Islet of Langerhans (tissue), 1 donor: ENCODE results near the gene DTX3L.

ENCODE experiments used
- FAIRE-seq: peaks from one replicate; lab custom pipeline; 2011; peaks lifted over from hg19 to GRCh38; lab: Jason Lieb, UNC

Gene DTX3L

DNA sequence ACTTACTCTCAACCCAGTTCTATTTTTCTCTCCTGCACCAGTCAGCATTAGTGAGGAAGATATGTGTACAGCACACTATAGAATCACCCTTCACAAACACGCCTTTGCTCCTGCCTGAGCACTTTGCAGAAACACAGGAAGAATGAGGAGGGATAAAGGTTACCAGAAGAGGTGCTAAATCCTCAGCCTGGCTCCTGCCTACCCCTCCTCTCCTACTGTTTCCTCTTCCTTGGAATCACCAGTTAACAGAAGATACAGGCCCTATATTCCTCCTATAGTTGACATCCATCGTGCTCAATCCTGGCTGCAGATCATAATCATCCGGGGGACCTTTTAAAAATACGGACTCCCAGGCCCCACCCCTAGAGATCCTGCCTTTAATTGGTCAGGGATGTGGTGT, 42.2 kb downstream of the DTX3L start:
- FAIRE-seq = no peak

DNA sequence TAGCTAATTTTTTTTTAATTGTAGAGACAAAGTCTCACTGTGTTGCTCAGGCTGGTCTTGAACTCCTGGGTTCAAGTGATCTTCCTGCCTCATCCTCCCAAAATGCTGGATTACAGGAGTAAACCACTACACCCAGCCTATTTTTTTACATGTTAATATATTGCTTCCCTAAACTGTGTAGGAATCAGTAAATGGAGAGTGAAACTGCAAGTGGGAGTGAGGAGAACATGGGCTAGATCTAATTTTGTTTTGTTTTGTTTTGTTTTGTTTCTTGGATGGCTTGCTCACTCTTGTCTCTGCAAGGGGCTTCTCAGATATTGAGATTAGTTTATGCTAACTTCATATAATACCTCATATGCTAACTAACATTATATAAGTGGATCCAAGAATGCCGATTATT, 44.8 kb downstream of the DTX3L start:
- no peak for FAIRE-seq

DNA sequence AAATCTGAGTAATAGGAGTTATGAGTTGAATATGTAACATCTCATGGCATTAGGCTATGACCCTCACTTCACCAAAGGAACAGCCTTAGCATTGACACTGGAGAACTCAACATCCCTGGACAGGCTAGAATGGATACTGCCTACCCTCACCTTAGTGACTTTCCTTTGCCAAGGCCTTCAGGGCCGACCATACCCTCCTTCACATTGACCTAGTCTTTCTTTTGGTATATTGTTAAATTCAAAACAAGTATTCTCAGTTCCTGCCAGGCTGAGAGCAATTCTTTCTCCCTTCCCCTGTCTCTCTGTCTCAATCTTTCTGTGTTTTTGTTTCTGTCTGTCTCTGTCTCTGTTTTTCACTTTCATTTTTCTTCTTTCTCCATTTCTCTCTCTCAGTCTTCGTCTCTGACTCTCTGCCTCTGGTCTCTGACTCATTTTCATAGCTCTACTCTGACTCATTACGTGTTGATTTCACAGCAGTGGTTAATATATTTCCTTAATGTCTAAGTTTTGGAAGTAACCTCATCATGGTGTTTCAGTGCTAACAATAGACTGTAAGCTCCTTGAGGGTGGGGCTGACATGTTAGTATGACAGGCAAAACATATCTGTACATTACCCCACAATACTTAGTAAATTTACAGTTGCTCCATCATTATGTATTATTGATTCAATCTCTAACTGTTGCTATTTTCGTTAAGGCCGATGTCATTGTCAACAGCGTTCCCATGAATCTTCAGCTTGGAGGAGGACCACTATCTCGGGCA, 45.8 kb downstream of the DTX3L start:
- FAIRE-seq = no peak

DNA sequence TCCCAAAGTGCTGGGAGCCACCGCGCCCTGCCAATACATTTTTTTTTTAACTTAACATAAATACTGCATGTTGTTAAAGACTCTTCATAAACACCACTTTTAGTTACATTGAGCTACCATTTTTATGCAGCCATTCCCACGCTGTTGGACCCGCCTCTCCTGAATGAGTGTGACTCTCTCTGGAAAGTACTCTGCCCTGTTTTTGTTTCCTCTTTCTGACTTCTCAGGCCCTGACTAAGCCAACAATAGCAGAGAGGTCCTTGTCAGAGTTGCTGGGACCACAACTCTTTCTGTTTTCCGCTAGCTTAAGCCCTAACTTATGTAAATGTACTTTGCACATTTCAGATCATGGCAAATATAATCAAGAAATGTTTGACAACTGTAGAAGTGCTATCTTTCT, 48.6 kb downstream of the DTX3L start:
- no peak for FAIRE-seq

DNA sequence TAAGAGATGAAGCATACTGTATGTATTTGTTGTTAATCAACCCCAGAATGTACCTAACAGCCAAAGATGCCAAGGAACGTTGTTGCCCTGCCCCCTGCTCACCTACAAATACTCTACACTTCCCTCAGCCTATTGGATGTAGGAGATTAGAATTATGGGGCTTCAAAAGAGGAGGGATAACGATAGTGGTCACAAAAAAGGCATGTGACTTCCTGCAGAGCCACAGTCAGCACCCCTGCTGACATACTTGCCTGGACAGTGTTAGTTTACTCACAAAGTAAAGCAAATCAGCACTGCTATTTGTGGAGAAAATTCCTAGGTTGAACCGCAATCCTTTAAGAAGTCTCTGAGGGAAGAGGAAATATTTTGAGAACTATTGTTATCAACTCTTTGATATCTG, 51.2 kb downstream of the DTX3L start:
- no peak for FAIRE-seq

DNA sequence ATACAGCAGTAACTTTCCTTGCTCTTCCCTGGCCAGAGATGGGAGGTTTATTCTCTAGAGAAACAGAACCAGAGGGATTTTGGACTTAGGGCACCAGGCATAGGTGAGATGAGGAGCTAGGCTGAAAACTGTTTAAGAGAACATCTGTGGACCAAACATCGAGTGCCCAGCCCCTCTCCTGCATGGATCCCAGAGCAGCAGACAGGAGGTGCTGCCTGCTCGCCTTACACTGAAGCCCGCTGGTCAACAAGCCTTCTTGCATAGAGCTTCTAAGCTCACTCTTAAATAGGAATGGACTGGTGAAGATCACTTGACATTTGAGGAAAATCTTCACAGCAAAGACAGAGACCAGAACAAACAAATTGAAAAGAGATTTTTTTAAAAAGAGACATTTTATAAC, 54.5 kb downstream of the DTX3L start:
- no peak for FAIRE-seq

DNA sequence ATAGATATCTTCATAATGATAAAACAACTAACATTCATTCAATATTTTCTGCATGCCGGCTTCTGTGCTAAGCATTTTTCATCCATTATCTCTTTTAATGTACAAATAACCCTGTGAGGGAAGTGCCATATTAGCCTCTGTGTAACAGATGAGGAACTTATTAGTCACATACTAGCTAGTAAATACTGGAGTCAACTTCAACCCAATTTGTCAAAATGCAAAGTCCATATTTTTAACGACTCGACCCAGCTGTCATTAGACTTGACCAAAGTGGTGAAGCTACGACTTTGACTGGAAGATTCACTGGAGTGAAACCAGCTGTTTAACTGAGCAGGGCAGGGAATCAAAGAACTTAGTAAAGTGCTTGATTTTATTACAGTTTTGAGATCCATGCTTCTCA, 54.9 kb downstream of the DTX3L start:
- FAIRE-seq = no peak

DNA sequence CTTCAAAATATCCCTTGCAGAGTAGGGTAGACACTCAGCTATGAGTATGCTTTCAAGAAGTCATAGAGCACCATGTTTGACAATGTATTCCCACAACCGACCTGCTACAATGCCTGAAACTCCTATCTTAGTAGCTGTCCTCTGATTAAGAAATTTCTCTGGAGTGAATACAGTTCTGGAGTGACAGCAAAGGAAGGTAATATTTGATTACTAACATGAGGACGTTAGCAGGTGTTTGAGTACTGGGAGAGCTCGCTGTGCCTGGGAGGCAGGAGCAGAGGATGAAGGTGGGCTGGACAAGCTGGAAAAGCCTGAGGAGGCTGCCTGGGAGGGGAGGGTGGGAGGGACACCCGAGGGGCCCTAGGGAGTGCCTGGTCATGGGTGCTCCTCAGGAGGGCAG, 56.3 kb downstream of the DTX3L start:
- no peak for FAIRE-seq

DNA sequence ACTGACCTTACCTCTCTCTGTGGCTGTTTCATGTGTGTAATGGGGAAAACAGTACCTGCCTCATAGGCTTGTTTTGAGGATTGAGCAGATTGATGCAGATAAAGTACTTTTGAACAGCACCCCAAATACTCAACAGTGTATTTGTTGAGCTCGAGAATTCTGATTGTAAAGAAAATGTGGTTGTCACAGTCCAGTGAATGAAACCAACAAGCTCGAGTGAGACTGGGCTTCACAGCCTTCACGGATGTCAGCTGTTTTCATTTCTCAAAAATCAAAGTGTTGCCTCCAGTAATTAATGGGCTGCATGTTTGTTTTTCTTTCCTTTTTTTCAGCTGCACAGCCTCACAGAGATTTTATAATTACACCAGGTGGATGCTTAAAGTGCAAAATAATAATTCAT, 57.0 kb downstream of the DTX3L start:
- FAIRE-seq = no peak

DNA sequence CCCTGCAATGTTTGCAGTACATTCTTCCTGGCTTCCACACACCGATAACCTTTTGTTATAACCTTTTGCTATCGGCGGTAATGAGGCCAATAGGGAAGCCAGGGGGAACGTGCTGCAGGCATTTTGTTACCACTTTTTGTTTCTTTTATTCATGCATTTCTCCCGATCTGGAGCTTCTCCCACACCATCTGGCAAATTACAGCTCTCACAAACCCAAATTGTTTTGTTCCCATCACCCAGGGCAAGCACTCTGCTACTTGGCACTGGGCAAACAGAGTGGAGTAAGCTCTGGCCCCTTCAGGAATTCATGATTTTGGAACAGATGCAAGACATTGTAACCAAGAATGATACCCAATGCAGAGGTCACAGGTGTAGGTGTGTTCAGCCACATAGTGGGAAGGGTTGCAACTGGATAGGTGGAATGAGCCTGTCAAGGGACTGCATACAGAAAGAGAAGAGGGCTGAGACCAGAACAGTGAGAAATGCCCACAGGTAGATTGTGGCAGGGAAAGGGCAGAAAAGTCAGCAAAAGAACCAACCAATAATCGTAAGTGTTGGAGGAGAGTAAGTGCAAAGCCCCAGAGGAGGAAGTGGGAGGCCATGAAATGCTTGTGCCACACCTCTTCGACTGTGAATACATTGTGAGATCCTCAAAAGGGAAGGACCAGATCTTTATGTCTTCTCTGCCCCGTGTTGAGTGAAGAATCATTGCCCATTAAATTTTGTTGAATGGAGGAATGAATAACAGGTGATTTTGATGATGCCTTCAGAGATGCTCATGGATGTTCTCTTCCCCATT, 59.1 kb downstream of the DTX3L start:
- FAIRE-seq = no peak
